Measurements from ENCODE around the gene AWAT2.

Gene AWAT2

DNA sequence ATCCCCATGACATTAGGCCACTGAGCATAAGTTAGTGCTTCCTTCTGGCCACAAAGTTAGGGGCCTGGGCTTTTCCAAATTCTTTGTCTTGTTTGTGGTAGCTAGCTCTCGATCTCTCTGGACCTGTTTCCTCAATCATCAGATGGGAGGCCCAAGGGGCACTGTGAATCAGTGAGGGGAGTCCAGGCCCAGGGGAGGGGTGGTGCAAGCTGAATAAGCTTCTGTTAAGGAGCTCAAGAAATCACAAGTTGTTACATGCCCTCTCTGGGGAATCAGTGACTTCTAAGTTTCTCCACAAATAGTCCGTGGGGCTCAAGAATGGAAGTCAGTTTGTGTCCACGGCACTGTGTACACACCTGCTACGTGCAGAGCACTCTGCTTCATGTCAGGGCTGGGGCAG lies 15.1 kb downstream of the AWAT2 start:
- no peak for DNase-seq (ENCODE audit: low spot score in 2 of 2)
- H3K4me3 Mint-ChIP-seq: no peak overlapping the region
- no peaks in the 10 kb centered on the region for H3K4me1 Mint-ChIP-seq
- no peaks in the 10 kb centered on the region for H3K9me3 Mint-ChIP-seq
- no peak overlapping the region for H3K27ac Mint-ChIP-seq (ENCODE audit: low read depth)
- H3K36me3 Mint-ChIP-seq (ENCODE audit: insufficient read depth): peaks cover 3% of the 10 kb centered on the region
- no peak for ATAC-seq (replicated peaks; ENCODE audit: extremely low read depth, poor library complexity, severe bottlenecking)
- H3K27me3 Mint-ChIP-seq: no peaks in the 10 kb centered on the region

DNA sequence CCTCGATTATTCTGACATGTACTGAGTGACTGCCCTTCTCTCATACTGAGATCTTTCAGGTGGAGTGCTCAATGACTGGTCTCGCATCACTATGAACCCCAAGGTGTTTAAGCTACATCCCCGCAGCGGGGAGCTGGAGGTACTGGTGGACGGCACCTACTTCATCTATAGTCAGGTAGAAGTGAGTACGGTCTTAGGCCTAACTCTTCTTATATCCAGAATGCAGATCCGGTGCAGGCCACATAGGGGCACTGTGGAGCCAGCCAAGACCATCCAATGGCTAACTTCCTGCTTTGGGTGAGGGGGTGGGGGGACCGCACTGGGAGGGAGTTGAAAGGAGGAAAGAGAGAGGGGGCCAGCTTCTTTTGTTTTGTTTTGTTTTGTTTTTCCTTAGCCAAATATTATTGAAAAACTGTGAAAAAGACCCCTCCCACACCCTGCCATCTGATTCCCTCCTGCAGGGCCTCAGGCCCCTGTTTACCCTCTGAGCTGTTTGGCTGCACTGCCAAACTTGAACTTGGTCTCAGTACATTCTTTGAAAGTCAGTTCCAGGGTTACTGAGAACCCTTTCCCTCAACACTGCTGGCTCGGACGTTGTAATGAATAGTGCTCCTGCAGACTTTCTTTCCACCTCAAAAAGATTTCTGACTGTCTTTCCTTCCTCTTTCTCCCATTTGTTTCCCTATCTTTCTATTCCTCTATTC lies 16.2 kb downstream of the AWAT2 start:
- ATAC-seq (replicated peaks; ENCODE audit: extremely low read depth, poor library complexity, severe bottlenecking) (no peak), DNase-seq (ENCODE audit: low spot score in 2 of 2) (no peak)
- no peak overlapping the region for H3K4me3 Mint-ChIP-seq
- no peaks in the 10 kb centered on the region for H3K4me1 Mint-ChIP-seq
- no peaks in the 10 kb centered on the region for H3K27me3 Mint-ChIP-seq
- no peaks in the 10 kb centered on the region for H3K9me3 Mint-ChIP-seq
- no peak overlapping the region for H3K27ac Mint-ChIP-seq (ENCODE audit: low read depth)
- H3K36me3 Mint-ChIP-seq (ENCODE audit: insufficient read depth): peaks cover 2% of the 10 kb centered on the region

DNA sequence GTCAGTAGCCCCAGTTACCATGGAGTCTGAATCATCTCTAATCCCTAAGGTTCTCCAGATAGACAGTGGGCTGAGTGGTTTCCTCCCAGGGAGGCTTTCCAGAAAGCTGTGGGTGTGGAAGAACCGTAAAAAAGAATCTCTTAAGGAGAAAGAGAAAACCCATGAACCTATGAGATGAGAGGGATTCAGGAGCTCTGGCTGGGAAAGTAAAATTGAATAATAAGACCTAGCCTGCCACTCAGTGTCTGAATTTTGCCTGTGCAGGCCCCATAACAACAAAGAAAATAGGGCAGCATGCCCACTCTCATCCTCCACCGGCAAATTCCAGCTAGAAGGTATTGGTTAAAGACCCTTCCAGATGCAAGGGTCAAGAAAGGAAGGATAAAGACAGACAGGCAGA lies 16.9 kb downstream of the AWAT2 start:
- Mint-ChIP-seq H3K27me3 (no peaks in the 10 kb centered on the region), H3K4me3 (no peak overlapping the region), H3K36me3 (ENCODE audit: insufficient read depth) (no peaks in the 10 kb centered on the region), H3K27ac (ENCODE audit: low read depth) (no peak overlapping the region), H3K9me3 (no peaks in the 10 kb centered on the region), H3K4me1 (no peaks in the 10 kb centered on the region)
- ATAC-seq (replicated peaks; ENCODE audit: extremely low read depth, poor library complexity, severe bottlenecking): no peak
- no peak for DNase-seq (ENCODE audit: low spot score in 2 of 2)

DNA sequence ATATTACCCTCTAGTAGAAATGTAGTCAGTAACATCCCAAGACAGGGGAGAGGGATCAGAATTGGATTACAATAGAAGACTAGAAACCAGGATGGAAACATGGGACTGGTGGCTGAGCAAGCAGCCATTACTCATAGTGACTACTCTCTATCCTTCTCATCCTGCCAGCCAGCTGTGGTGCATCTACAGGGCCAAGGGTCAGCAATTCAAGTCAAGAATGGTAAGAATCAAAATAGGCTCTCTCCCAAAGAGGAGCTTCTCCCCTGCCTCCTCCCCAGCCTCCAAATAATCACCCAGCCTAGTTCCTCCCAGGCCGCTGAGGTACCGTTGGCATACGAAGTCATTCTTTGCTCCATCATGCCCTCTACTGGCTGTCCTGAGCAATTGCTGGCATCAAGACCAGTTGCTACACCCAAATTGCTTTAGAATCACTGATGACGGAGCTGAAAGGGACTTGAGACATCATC lies 19.4 kb downstream of the AWAT2 start:
- no peak for DNase-seq (ENCODE audit: low spot score in 2 of 2)
- Mint-ChIP-seq H3K27ac (ENCODE audit: low read depth) (no peak overlapping the region), H3K4me3 (no peak overlapping the region), H3K36me3 (ENCODE audit: insufficient read depth) (no peaks in the 10 kb centered on the region), H3K4me1 (peaks cover 12% of the 10 kb centered on the region), H3K27me3 (no peaks in the 10 kb centered on the region), H3K9me3 (no peaks in the 10 kb centered on the region)
- ATAC-seq (replicated peaks; ENCODE audit: extremely low read depth, poor library complexity, severe bottlenecking): no peak

DNA sequence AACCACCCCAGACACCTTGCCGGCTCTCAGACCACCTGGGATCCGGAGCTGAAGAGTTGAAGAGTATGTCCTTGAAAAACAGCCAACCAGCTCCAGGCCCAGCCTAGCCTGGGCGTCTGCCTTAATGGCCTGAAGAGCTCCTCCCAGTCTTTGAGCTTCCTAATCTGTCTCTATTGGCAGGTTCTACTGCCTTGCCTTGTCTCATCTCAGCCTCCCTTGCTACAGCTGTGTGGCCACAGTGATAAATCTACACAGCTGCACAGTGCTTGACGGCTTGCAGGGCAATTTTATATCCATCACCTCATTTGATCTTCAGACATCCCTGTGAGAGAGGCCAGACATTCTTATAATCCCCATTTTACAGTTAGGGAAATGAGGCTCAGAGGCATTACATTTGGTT lies 19.9 kb downstream of the AWAT2 start:
- no peak overlapping the region for H3K27ac Mint-ChIP-seq (ENCODE audit: low read depth)
- DNase-seq (ENCODE audit: low spot score in 2 of 2) (no peak), ATAC-seq (replicated peaks; ENCODE audit: extremely low read depth, poor library complexity, severe bottlenecking) (no peak)
- peaks cover 12% of the 10 kb centered on the region for H3K4me1 Mint-ChIP-seq
- H3K36me3 Mint-ChIP-seq (ENCODE audit: insufficient read depth): no peaks in the 10 kb centered on the region
- H3K4me3 Mint-ChIP-seq: no peak overlapping the region
- H3K27me3 Mint-ChIP-seq: no peaks in the 10 kb centered on the region
- H3K9me3 Mint-ChIP-seq: no peaks in the 10 kb centered on the region

DNA sequence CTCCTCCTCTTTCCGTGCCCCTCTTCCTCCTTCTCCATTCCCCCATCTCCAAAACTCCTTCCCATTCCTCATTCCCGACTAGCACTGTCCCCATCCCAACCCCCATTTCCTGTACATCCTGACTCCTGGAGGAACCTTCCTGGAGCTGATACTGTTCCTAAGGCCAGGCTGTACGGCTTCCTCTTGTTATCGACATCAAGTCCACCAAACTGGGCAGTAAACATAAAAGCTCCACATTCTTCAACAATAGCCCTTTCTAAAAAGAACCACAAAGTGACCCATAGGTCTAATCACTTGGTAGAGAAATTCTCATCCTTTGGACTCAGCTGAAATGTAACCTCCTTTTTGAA lies 22.9 kb downstream of the AWAT2 start:
- no peaks in the 10 kb centered on the region for H3K36me3 Mint-ChIP-seq (ENCODE audit: insufficient read depth)
- no peak for ATAC-seq (replicated peaks; ENCODE audit: extremely low read depth, poor library complexity, severe bottlenecking)
- H3K4me1 Mint-ChIP-seq: peaks cover 12% of the 10 kb centered on the region
- H3K27ac Mint-ChIP-seq (ENCODE audit: low read depth): no peak overlapping the region
- H3K4me3 Mint-ChIP-seq: no peak overlapping the region
- H3K9me3 Mint-ChIP-seq: no peaks in the 10 kb centered on the region
- H3K27me3 Mint-ChIP-seq: no peaks in the 10 kb centered on the region
- no peak for DNase-seq (ENCODE audit: low spot score in 2 of 2)

DNA sequence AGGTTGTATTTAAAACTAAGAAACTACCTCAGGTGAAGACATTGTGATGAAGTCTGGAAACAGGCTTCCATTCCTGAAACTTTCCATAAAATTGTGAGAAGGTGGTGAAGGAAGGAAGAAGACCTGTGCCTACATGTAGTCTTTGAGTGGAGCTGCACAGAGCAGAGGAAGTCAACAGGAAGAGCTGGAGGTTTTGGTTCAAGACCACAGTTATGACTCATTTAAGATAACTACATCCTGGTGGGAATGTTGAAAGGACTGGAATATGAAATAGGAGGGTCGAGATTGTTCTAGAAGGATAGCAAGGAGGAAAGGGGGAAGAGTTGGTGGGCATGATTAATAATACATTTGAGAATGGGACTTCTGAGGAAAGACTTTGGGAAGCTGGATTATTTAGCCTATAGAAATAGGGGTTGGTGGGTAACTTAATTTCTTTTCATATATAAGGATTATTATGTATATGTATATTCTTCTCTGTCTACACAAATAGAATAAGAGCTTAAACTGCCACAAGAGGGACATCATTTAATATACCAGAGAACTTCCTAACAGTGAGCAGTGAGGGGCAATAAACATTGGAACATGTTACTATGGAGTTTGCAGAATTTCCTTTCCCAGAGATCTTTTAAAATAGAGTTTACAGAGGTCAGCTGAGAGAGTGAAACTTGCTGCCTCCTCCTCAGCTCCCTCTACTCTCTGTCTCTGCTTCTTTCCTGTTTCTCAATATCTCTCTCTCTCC lies 23.5 kb downstream of the AWAT2 start:
- no peak for ATAC-seq (replicated peaks; ENCODE audit: extremely low read depth, poor library complexity, severe bottlenecking)
- H3K4me1 Mint-ChIP-seq: peaks cover 12% of the 10 kb centered on the region
- no peak overlapping the region for H3K4me3 Mint-ChIP-seq
- no peak overlapping the region for H3K27ac Mint-ChIP-seq (ENCODE audit: low read depth)
- no peaks in the 10 kb centered on the region for H3K27me3 Mint-ChIP-seq
- no peaks in the 10 kb centered on the region for H3K36me3 Mint-ChIP-seq (ENCODE audit: insufficient read depth)
- no peak for DNase-seq (ENCODE audit: low spot score in 2 of 2)
- no peaks in the 10 kb centered on the region for H3K9me3 Mint-ChIP-seq

DNA sequence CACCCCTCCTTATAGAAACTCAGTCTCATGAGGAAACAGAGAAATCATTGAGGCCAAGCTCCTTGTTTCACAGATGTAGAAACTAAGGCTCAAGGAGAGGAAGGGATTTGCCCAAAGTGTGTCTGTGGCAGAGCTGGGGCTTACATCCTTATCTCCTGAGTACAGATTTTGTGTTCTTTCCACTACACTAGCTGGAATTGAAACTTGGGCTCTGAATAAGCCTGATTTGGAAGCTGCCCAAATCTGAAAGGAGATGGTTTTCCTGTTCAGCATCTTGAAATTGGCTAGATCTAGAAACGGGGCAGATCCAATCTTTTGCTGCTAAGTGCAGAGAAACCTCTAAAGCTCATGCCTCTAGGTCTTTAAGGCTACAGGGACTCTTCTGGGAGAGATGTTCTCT lies 24.3 kb downstream of the AWAT2 start:
- no peak overlapping the region for H3K4me3 Mint-ChIP-seq
- H3K9me3 Mint-ChIP-seq: no peaks in the 10 kb centered on the region
- no peak overlapping the region for H3K27ac Mint-ChIP-seq (ENCODE audit: low read depth)
- H3K36me3 Mint-ChIP-seq (ENCODE audit: insufficient read depth): no peaks in the 10 kb centered on the region
- ATAC-seq (replicated peaks; ENCODE audit: extremely low read depth, poor library complexity, severe bottlenecking): no peak
- H3K27me3 Mint-ChIP-seq: no peaks in the 10 kb centered on the region
- H3K4me1 Mint-ChIP-seq: peaks cover 12% of the 10 kb centered on the region
- no peak for DNase-seq (ENCODE audit: low spot score in 2 of 2)

DNA sequence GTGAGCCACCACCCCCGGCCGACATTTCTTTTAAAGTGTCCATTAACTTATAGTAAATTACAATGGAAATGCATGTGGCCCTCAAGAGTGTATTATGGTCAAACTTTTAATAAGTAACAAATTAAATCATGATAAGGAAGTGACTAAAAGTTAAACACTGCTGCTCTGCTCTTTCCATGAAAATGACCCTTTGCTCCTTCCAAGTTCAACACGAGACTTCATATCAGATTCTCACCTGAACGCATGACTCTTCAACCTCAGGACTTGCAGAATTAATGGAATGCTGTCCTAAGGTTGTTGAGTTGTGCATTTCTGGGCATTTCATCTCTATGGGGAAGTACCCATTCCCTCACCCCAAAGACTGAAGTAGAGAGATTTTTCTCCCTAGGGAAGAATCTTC lies 27.1 kb downstream of the AWAT2 start:
- no peak for ATAC-seq (replicated peaks; ENCODE audit: extremely low read depth, poor library complexity, severe bottlenecking)
- no peak for DNase-seq (ENCODE audit: low spot score in 2 of 2)
- Mint-ChIP-seq H3K27ac (ENCODE audit: low read depth) (no peak overlapping the region), H3K4me3 (no peak overlapping the region), H3K4me1 (peaks cover 12% of the 10 kb centered on the region), H3K27me3 (no peaks in the 10 kb centered on the region), H3K9me3 (no peaks in the 10 kb centered on the region), H3K36me3 (ENCODE audit: insufficient read depth) (no peaks in the 10 kb centered on the region)

DNA sequence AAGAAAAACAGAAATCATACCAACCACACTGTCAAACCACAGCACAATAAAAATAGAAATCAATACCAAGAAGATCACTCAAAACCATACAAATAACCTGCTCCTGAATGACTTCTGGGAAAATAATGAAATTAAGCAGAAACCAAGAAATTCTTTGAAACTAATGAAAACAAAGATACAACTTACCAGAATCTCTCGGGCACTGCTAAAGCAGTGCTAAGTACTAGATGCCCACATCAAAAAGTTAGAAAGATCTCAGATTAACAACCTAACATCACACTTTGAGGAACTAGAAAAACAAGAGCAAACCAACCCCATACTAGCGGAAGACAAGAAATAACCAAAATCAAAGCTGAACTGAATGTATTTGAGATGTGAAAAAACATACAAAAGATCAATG lies 33.2 kb downstream of the AWAT2 start:
- Mint-ChIP-seq H3K36me3 (ENCODE audit: insufficient read depth) (no peaks in the 10 kb centered on the region), H3K27ac (ENCODE audit: low read depth) (no peak overlapping the region), H3K9me3 (no peaks in the 10 kb centered on the region), H3K4me3 (no peak overlapping the region), H3K4me1 (peaks cover 6% of the 10 kb centered on the region), H3K27me3 (peaks cover 5% of the 10 kb centered on the region)
- ATAC-seq (replicated peaks; ENCODE audit: extremely low read depth, poor library complexity, severe bottlenecking): no peak
- DNase-seq (ENCODE audit: low spot score in 2 of 2): no peak

DNA sequence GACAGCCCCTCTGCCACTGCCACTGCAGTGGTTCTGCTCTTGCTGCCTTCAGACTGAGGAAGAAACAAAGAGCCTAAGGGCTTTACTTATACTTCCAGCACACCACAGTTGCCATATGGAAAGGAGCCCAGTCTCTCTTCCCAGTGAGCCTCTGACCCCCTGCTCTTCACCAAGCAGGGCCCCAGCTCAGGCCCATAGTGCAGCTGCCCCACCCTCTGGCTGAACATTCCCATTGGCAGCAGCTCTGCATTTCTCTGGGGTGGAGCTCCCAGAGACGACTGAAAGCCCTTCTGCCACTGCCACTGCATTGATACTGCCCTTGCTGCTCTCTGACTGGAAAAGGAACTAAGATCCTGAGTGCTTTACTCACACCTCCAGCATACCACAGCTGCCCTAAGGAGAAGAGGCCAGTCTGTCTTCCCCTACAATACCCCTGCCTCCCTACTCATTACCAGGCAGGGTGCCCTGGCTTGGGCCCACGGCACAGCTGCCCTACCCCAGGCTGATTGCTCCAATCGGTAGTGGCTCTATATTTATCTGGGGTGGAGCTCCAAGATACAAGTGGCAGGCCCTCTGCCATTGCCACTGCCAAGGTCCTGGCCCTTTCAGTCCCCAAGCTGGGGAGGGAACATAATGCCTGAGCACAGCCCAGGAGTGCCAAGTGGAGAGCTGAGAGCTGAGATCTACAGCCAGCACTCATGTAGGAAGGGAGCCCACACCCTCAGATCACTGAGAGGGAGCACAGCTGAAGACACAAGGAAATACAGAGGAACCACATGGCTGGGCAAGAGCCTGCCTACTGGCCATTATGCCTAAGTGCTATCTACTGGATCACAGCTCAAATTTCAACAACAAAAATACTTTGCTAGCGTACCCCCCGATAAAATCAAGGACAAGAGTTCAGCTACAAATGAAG lies 36.0 kb downstream of the AWAT2 start:
- no peaks in the 10 kb centered on the region for H3K9me3 Mint-ChIP-seq
- no peak overlapping the region for H3K4me3 Mint-ChIP-seq
- H3K36me3 Mint-ChIP-seq (ENCODE audit: insufficient read depth): no peaks in the 10 kb centered on the region
- ATAC-seq (replicated peaks; ENCODE audit: extremely low read depth, poor library complexity, severe bottlenecking) (no peak), DNase-seq (ENCODE audit: low spot score in 2 of 2) (no peak)
- no peak overlapping the region for H3K27ac Mint-ChIP-seq (ENCODE audit: low read depth)
- H3K27me3 Mint-ChIP-seq: peaks cover 16% of the 10 kb centered on the region
- peaks cover 6% of the 10 kb centered on the region for H3K4me1 Mint-ChIP-seq

DNA sequence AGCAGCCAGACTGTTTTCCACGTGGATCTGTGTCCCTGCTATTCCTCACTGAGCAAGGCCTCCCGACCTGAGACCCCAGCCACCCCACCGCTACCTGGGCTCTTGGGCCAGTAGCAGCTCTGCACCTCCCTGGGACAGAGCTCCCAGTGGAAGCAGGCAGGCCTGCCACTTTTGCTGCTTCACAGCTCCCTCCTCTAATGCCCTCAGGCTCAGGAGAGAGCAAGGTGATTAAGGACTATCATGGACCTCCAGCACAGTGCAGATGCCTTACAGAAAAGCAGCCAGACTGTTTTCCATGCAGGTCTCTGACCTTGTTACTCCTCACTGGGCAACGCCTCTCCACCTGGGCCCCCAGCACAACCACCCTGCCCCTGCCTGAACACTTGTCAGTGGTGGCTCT lies 37.0 kb downstream of the AWAT2 start:
- DNase-seq (ENCODE audit: low spot score in 2 of 2): no peak
- ATAC-seq (replicated peaks; ENCODE audit: extremely low read depth, poor library complexity, severe bottlenecking): no peak
- no peak overlapping the region for H3K27ac Mint-ChIP-seq (ENCODE audit: low read depth)
- no peaks in the 10 kb centered on the region for H3K9me3 Mint-ChIP-seq
- H3K4me1 Mint-ChIP-seq: peaks cover 6% of the 10 kb centered on the region
- H3K27me3 Mint-ChIP-seq: peaks cover 16% of the 10 kb centered on the region
- no peaks in the 10 kb centered on the region for H3K36me3 Mint-ChIP-seq (ENCODE audit: insufficient read depth)
- H3K4me3 Mint-ChIP-seq: no peak overlapping the region

Data from central memory CD8-positive, alpha-beta T cell (primary cell).